GM12872 (cell line): ENCODE data around the gene IGSF10.
A peak's percentile ranks its signal among the peaks of the same experiment; 100 is the strongest.

Experiments used
- TF ChIP-seq, protein P1 (sequence below): IDR thresholded peaks from 3 replicates; pipeline ENCODE4 v1.5.1; 2011; ENCODE audit warnings: low read depth, mild to moderate bottlenecking, low read length, moderate library complexity; ENCODE audit not compliant: insufficient read depth

IGSF10 gene

DNA sequence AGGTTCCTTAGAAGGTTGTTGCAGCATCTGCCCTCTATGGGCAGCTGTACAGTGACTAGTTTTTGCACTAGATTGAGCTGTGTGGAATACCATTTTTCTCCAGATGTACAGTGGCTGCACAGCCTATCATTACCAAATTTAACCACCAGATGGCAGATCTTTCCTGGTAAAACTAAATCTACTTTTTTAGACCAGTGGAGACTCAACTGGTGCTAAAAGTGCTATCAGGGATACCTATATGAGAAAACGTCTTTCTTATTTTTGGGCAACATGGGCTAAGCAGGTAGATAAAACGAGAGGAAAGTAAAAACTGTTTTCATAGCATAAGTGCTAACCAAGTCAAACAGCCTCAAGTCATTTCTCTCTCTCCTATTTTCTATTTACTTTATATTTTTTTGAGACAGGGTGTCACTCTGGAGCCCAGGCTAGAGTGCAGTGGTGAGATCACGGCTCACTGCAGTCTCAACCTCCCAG lies 21.2 kb downstream of the IGSF10 start:
- TF ChIP-seq, protein P1, sequence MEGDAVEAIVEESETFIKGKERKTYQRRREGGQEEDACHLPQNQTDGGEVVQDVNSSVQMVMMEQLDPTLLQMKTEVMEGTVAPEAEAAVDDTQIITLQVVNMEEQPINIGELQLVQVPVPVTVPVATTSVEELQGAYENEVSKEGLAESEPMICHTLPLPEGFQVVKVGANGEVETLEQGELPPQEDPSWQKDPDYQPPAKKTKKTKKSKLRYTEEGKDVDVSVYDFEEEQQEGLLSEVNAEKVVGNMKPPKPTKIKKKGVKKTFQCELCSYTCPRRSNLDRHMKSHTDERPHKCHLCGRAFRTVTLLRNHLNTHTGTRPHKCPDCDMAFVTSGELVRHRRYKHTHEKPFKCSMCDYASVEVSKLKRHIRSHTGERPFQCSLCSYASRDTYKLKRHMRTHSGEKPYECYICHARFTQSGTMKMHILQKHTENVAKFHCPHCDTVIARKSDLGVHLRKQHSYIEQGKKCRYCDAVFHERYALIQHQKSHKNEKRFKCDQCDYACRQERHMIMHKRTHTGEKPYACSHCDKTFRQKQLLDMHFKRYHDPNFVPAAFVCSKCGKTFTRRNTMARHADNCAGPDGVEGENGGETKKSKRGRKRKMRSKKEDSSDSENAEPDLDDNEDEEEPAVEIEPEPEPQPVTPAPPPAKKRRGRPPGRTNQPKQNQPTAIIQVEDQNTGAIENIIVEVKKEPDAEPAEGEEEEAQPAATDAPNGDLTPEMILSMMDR = peak; percentile 68

GRCh38 chr3:151437906-151438305 lies 23.0 kb downstream of the IGSF10 start:
- TF ChIP-seq, protein P1 = no peak

GRCh38 chr3:151436675-151437446 lies 24.0 kb downstream of the IGSF10 start:
- TF ChIP-seq, protein P1 = no peak

DNA sequence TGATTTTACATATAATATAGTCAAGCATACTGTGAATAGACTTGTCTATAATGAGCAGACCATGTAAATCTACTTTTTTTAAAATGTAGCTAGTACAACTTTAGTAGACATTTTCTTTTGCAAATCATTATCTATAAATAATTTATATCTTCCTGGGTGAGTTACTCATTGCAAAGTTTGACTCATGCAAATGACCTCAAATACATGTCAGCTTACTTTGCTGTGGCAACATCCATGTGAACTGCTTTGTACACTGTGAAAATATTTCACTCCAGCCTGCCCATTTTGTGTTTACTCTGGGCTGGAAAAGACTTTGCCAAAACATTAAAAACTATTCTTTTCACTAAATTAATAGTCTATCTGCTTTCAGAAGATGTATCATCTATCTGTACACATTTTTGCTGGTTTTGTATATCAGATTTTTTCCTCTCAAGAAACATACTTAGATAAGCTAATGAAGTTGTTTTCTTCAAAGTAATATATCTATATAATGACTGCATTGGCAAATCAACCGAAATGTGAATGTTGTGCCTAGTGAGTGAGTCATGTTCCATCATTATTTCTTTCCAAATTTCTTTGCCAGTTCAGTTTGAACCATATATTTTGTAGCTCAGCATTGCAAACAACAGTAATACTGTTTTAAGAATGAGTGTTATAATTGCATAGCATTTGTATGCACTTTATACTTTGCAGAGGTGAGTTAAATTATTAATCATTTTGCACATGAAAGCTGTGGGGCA lies 26.5 kb downstream of the IGSF10 start:
- TF ChIP-seq, protein P1 = no peak

GRCh38 chr3:151432616-151433372 lies 28.1 kb downstream of the IGSF10 start:
- TF ChIP-seq, protein P1 = no peak

GRCh38 chr3:151431940-151432339 lies 28.9 kb downstream of the IGSF10 start:
- TF ChIP-seq, protein P1 = no peak
